Measurements from ENCODE around the gene CHRNE. TPM values are rescaled to one million over a fixed set of nuclear protein-coding genes. Genes with fewer than 3 reads are reported as not detected.

Gene CHRNE
- polyA plus RNA-seq, 1 donor from 2014 or later, result 0.25 TPM

GRCh38 chr17:4850246-4850645, 52.7 kb downstream of the CHRNE start:
- no peak overlapping the region for H3K4me3 ChIP-seq (ENCODE audit: low read length)
- no peaks in the 10 kb centered on the region for H3K27me3 ChIP-seq (ENCODE audit: insufficient read depth, low read depth, low read length)
- no peaks in the 10 kb centered on the region for H3K9me2 ChIP-seq (ENCODE audit: insufficient read depth, low read length)
- TF ChIP-seq SMC3 (conservative IDR thresholded peaks at IDR 0.05; ENCODE audit: poor library complexity) (no peak), EZH2 (IDR thresholded peaks at IDR 0.05; ENCODE audit: borderline replicate concordance, insufficient read depth, low read length, poor library complexity, severe bottlenecking) (no peak), POLR2AphosphoS5 (IDR thresholded peaks at IDR 0.05) (no peak), EP300 (conservative IDR thresholded peaks at IDR 0.05; ENCODE audit: poor library complexity, severe bottlenecking) (no peak), MXI1 (conservative IDR thresholded peaks at IDR 0.05; ENCODE audit: poor library complexity, severe bottlenecking) (no peak), CTCF (IDR thresholded peaks at IDR 0.05; ENCODE audit: poor library complexity, severe bottlenecking) (no peak), TAF1 (IDR thresholded peaks at IDR 0.05; ENCODE audit: low read depth) (no peak), REST (IDR thresholded peaks at IDR 0.05; ENCODE audit: borderline replicate concordance) (no peak), RAD21 (conservative IDR thresholded peaks at IDR 0.05) (no peak)
- H3K27ac ChIP-seq (ENCODE audit: low read length), result no peak overlapping the region
- H3K4me2 ChIP-seq (ENCODE audit: low read length), result no peak overlapping the region
- no peaks in the 10 kb centered on the region for H3K36me3 ChIP-seq (ENCODE audit: insufficient read depth, low read length)
- no peaks in the 10 kb centered on the region for H3F3A ChIP-seq (ENCODE audit: insufficient read depth, low read length, poor library complexity, severe bottlenecking)
- no peak overlapping the region for H2AFZ ChIP-seq (ENCODE audit: low read depth, low read length)
- no peak overlapping the region for H3K9ac ChIP-seq (ENCODE audit: low read length)
- H4K20me1 ChIP-seq (ENCODE audit: insufficient read depth), result no peaks in the 10 kb centered on the region
- H3K9me3 ChIP-seq (ENCODE audit: low read length), result no peaks in the 10 kb centered on the region
- peaks cover 6% of the 10 kb centered on the region for H3K79me2 ChIP-seq (replicated peaks; ENCODE audit: insufficient read depth, low read length)

GRCh38 chr17:4849011-4849536, 53.8 kb downstream of the CHRNE start:
- H3K9ac ChIP-seq (ENCODE audit: low read length), result no peak overlapping the region
- no peaks in the 10 kb centered on the region for H3K9me2 ChIP-seq (ENCODE audit: insufficient read depth, low read length)
- H3F3A ChIP-seq (ENCODE audit: insufficient read depth, low read length, poor library complexity, severe bottlenecking), result no peaks in the 10 kb centered on the region
- H3K27me3 ChIP-seq (ENCODE audit: insufficient read depth, low read depth, low read length), result no peaks in the 10 kb centered on the region
- H4K20me1 ChIP-seq (ENCODE audit: insufficient read depth), result no peaks in the 10 kb centered on the region
- H3K4me2 ChIP-seq (ENCODE audit: low read length), result no peak overlapping the region
- no peaks in the 10 kb centered on the region for H3K9me3 ChIP-seq (ENCODE audit: low read length)
- no peak for TF ChIP-seq RAD21 (conservative IDR thresholded peaks at IDR 0.05)
- TF ChIP-seq POLR2AphosphoS5 (IDR thresholded peaks at IDR 0.05), result no peak
- H2AFZ ChIP-seq (ENCODE audit: low read depth, low read length), result no peak overlapping the region
- peaks cover 16% of the 10 kb centered on the region for H3K79me2 ChIP-seq (replicated peaks; ENCODE audit: insufficient read depth, low read length)
- H3K27ac ChIP-seq (ENCODE audit: low read length), result no peak overlapping the region
- no peaks in the 10 kb centered on the region for H3K36me3 ChIP-seq (ENCODE audit: insufficient read depth, low read length)
- H3K4me3 ChIP-seq (ENCODE audit: low read length), result no peak overlapping the region

Other genes starting within 250 kb of the CHRNE start
- 15.9 and 24.7 TPM in 2 replicates for gene PELP1, start 199.0 kb downstream of the CHRNE start, polyA plus RNA-seq
- gene ARRB2, start 192.5 kb downstream of the CHRNE start, polyA plus RNA-seq, result 28.3 and 34.1 TPM in 2 replicates
- gene MED11, start 171.7 kb downstream of the CHRNE start, polyA plus RNA-seq, result 17.2 and 20.5 TPM in 2 replicates
- gene ZMYND15, start 163.3 kb downstream of the CHRNE start, polyA plus RNA-seq, result not detected in 2 replicates
- gene CXCL16, start 163.2 kb downstream of the CHRNE start, polyA plus RNA-seq, result not detected in 2 replicates
- not detected in 2 replicates for gene TM4SF5, start 131.2 kb downstream of the CHRNE start, polyA plus RNA-seq
- 1.6 TPM in 1 of 2 replicates, not detected in the other for gene VMO1, start 116.7 kb downstream of the CHRNE start, polyA plus RNA-seq
- 2.6 TPM in 1 of 2 replicates, not detected in the other for gene GLTPD2, start 114.1 kb downstream of the CHRNE start, polyA plus RNA-seq
- 175 and 194 TPM in 2 replicates for gene PSMB6, start 106.9 kb downstream of the CHRNE start, polyA plus RNA-seq
- gene PLD2, start 95.9 kb downstream of the CHRNE start, polyA plus RNA-seq, result 2.0 and 3.9 TPM in 2 replicates
- 38.1 and 51.4 TPM in 2 replicates for gene MINK1, start 69.8 kb downstream of the CHRNE start, polyA plus RNA-seq
- gene C17orf107, start 3.6 kb downstream of the CHRNE start, polyA plus RNA-seq, result 0.45 and 2.1 TPM in 2 replicates
- gene GP1BA, start 29.2 kb upstream of the CHRNE start, polyA plus RNA-seq, result not detected in 2 replicates
- gene SLC25A11, start 36.9 kb upstream of the CHRNE start, polyA plus RNA-seq, result 140 and 172 TPM in 2 replicates
- 52.5 and 64.1 TPM in 2 replicates for gene RNF167, start 37.2 kb upstream of the CHRNE start, polyA plus RNA-seq
- gene PFN1, start 45.4 kb upstream of the CHRNE start, polyA plus RNA-seq, result 145 and 230 TPM in 2 replicates
- gene ENO3, start 48.0 kb upstream of the CHRNE start, polyA plus RNA-seq, result 0.54 and 2.3 TPM in 2 replicates
- gene SPAG7, start 64.7 kb upstream of the CHRNE start, polyA plus RNA-seq, result 66.4 and 67.7 TPM in 2 replicates
- 3.7 and 7.3 TPM in 2 replicates for gene CAMTA2, start 84.6 kb upstream of the CHRNE start, polyA plus RNA-seq
- gene INCA1, start 94.4 kb upstream of the CHRNE start, polyA plus RNA-seq, result 0.38 TPM in 1 of 2 replicates, not detected in the other
- gene KIF1C, start 94.9 kb upstream of the CHRNE start, polyA plus RNA-seq, result 7.7 and 8.3 TPM in 2 replicates
- gene SLC52A1, start 132.3 kb upstream of the CHRNE start, polyA plus RNA-seq, result not detected in 2 replicates
- 0.05 and 0.20 TPM in 2 replicates for gene ZFP3, start 175.4 kb upstream of the CHRNE start, polyA plus RNA-seq
- gene ZNF232, start 208.8 kb upstream of the CHRNE start, polyA plus RNA-seq, result 31.8 and 32.5 TPM in 2 replicates
- gene USP6, start 212.9 kb upstream of the CHRNE start, polyA plus RNA-seq, result not detected in 2 replicates

Data from neural cell (in vitro differentiated cells).